Measurements from ENCODE around the gene TASOR.

- TF ChIP-seq CTCF (IDR thresholded peaks at IDR 0.05) (no peak), EP300 (IDR thresholded peaks at IDR 0.05) (no peak), POLR2A (IDR thresholded peaks at IDR 0.05) (no peak)
Measured at GRCh38 chr3:56711344-56711743, 28.3 kb upstream of the TASOR start.

Measured in tibial nerve (tissue), 4 donors.